Fibroblast of villous mesenchyme (primary cell): Measurements from ENCODE around the gene TXNRD2. TPM values are rescaled to one million over a fixed set of nuclear protein-coding genes. Genes with fewer than 3 reads are reported as not detected.

Experiments
- DNase-seq: peaks from one replicate; pipeline ENCODE4 v3.0.0-alpha.2; 2010; ENCODE audit warnings: low read depth
- H3K4me3 ChIP-seq: 2 replicates; pipeline ENCODE4 v1.5.1; 2011; ENCODE audit warnings: low read depth, mild to moderate bottlenecking, low read length
- CTCF ChIP-seq: IDR thresholded peaks from 2 replicates; pipeline ENCODE4 v1.5.1; 2012; ENCODE audit warnings: low read depth, mild to moderate bottlenecking, low read length; ENCODE audit not compliant: insufficient read depth
- total RNA-seq: library from RNA; depleted of rRNA; stranded (reverse); fragments of >200 nt; gene quantifications from 2 replicates; pipeline ENCODE4 v1.2.3, GENCODE V29; 2012

TXNRD2 gene
- total RNA-seq, 1 donor, result 39.3 TPM

- peak; percentile 23 for DNase-seq
- no peak for TF ChIP-seq CTCF
Measured at GRCh38 chr22:19873138-19873959, 68.3 kb downstream of the TXNRD2 start.

GRCh38 chr22:19872779-19873137 is 68.9 kb downstream of the TXNRD2 start:
- no peak for DNase-seq
- TF ChIP-seq CTCF, result no peak
- no peak overlapping the region for H3K4me3 ChIP-seq

More at GRCh38 chr22:19873138-19873959, 68.3 kb downstream of the TXNRD2 start:
- H3K4me3 ChIP-seq, result no peak overlapping the region

- no peak overlapping the region for H3K4me3 ChIP-seq
- no peak for TF ChIP-seq CTCF
- DNase-seq, result no peak
Measured at GRCh38 chr22:19871845-19872778, 69.5 kb downstream of the TXNRD2 start.

- no peak for TF ChIP-seq CTCF
- H3K4me3 ChIP-seq, result no peak overlapping the region
- no peak for DNase-seq
Measured at GRCh38 chr22:19871023-19871844, 70.4 kb downstream of the TXNRD2 start.

- no peak for TF ChIP-seq CTCF
- DNase-seq, result no peak
- no peak overlapping the region for H3K4me3 ChIP-seq
Measured at GRCh38 chr22:19870153-19871022, 71.2 kb downstream of the TXNRD2 start.
